Measurements from ENCODE around the gene RAD51B.

Gene RAD51B

GRCh38 chr14:68238976-68239375 is 419.4 kb downstream of the RAD51B start:
- no peak for TF ChIP-seq CTCF (IDR thresholded peaks at IDR 0.05; ENCODE audit: extremely low read depth, missing control alignments)
- DNase-seq (ENCODE audit: low spot score) = no peak

- no peak for TF ChIP-seq CTCF (IDR thresholded peaks at IDR 0.05; ENCODE audit: extremely low read depth, missing control alignments)
- no peak for DNase-seq (ENCODE audit: low spot score)
Observed at GRCh38 chr14:68239988-68240771, 420.6 kb downstream of the RAD51B start.

GRCh38 chr14:68241862-68242487 is 422.4 kb downstream of the RAD51B start:
- no peak for TF ChIP-seq CTCF (IDR thresholded peaks at IDR 0.05; ENCODE audit: extremely low read depth, missing control alignments)
- DNase-seq (ENCODE audit: low spot score) = no peak

- TF ChIP-seq CTCF (IDR thresholded peaks at IDR 0.05; ENCODE audit: extremely low read depth, missing control alignments) = no peak
- DNase-seq (ENCODE audit: low spot score) = no peak
Observed at GRCh38 chr14:68243450-68244010, 424.0 kb downstream of the RAD51B start.

GRCh38 chr14:68244262-68244980 is 424.8 kb downstream of the RAD51B start:
- no peak for DNase-seq (ENCODE audit: low spot score)
- TF ChIP-seq CTCF (IDR thresholded peaks at IDR 0.05; ENCODE audit: extremely low read depth, missing control alignments) = no peak

GRCh38 chr14:68245146-68246073 is 425.8 kb downstream of the RAD51B start:
- DNase-seq (ENCODE audit: low spot score) = no peak
- TF ChIP-seq CTCF (IDR thresholded peaks at IDR 0.05; ENCODE audit: extremely low read depth, missing control alignments) = no peak

Measured in GM20000 (cell line).